Bronchial epithelial cell (primary cell): ENCODE data around the gene ZSWIM4. TPM values are rescaled to one million over a fixed set of nuclear protein-coding genes. Genes with fewer than 3 reads are reported as not detected.
"Not testable (repeated sequence)": the region's sequence is repeated elsewhere in the genome, so short reads cannot be mapped to it uniquely, and the experiment has no call there.

Experiments used
- DNase-seq: peaks from one replicate; pipeline ENCODE4 v3.0.0-alpha.2; 2010; ENCODE audit warnings: low read depth
- FAIRE-seq: peaks from 2 replicates; lab custom pipeline; 2011; peaks lifted over from hg19 to GRCh38; lab: Jason Lieb, UNC
- H3K27me3 ChIP-seq: 2 replicates; pipeline ENCODE4 v1.5.1; 2011; ENCODE audit warnings: low read length; ENCODE audit not compliant: control insufficient read depth, insufficient read depth
- H3K36me3 ChIP-seq: 2 replicates; pipeline ENCODE4 v1.5.1; 2011; ENCODE audit warnings: low read length; ENCODE audit not compliant: control insufficient read depth, insufficient read depth
- H3K4me3 ChIP-seq: 2 replicates; pipeline ENCODE4 v1.5.1; 2011; ENCODE audit warnings: mild to moderate bottlenecking, low read depth, low read length, control low read depth
- CTCF ChIP-seq: IDR thresholded peaks from 2 replicates; pipeline ENCODE4 v1.5.1; 2011; ENCODE audit warnings: mild to moderate bottlenecking, moderate library complexity, low read length, control low read depth, inconsistent platforms; ENCODE audit not compliant: insufficient read depth, severe bottlenecking
- total RNA-seq: library from RNA; depleted of rRNA; stranded (reverse); fragments of >200 nt; gene quantifications from 2 replicates; pipeline ENCODE4 v1.2.1, GENCODE V29; 2014

The ZSWIM4 gene
- total RNA-seq, 1 donor from 2014 or later = 3.2 TPM

- Histone ChIP-seq H3K36me3 (peaks cover 14% of the 10 kb centered on the region), H3K4me3 (no peak overlapping the region), H3K27me3 (no peaks in the 10 kb centered on the region)
- DNase-seq (no peak), FAIRE-seq (no peak)
- no peak for TF ChIP-seq CTCF
These were observed 25.1 kb upstream of the ZSWIM4 start for GRCh38 chr19:13770013-13770635.

GRCh38 chr19:13774217-13775191 lies 20.7 kb upstream of the ZSWIM4 start, which contains the start of gene C19orf53:
Gene C19orf53, plus strand, starts transcription at chr19:13774456. Its CDS starts 22 bp downstream, at chr19:13774478.
- DNase-seq (peak; percentile 88), FAIRE-seq (peak; percentile 43)
- Histone ChIP-seq H3K4me3 (peak within 1 kb of the TSS; percentile 88), H3K36me3 (peaks cover 10% of the 10 kb centered on the region), H3K27me3 (no peaks in the 10 kb centered on the region)
- TF ChIP-seq CTCF = no peak

GRCh38 chr19:13778398-13778797 lies 16.8 kb upstream of the ZSWIM4 start:
- DNase-seq (no peak), FAIRE-seq (no peak)
- TF ChIP-seq CTCF = no peak
- Histone ChIP-seq H3K27me3 (no peaks in the 10 kb centered on the region), H3K36me3 (peaks cover 8% of the 10 kb centered on the region), H3K4me3 (no peak overlapping the region)

GRCh38 chr19:13778847-13779246 lies 16.4 kb upstream of the ZSWIM4 start:
- FAIRE-seq = no peak

GRCh38 chr19:13779794-13780193 lies 15.4 kb upstream of the ZSWIM4 start:
- H3K36me3 ChIP-seq, H3K4me3 ChIP-seq, FAIRE-seq, DNase-seq, H3K27me3 ChIP-seq: not testable (repeated sequence)

More at GRCh38 chr19:13778847-13779246, 16.4 kb upstream of the ZSWIM4 start:
- Histone ChIP-seq H3K36me3 (peaks cover 8% of the 10 kb centered on the region), H3K27me3 (no peaks in the 10 kb centered on the region), H3K4me3 (no peak overlapping the region)
- no peak for TF ChIP-seq CTCF
- no peak for DNase-seq

- H3K4me3 ChIP-seq = no peak overlapping the region
- no peak for TF ChIP-seq CTCF
- DNase-seq = peak; percentile 72
- peaks cover 8% of the 10 kb centered on the region for H3K36me3 ChIP-seq
- FAIRE-seq = no peak
- H3K27me3 ChIP-seq = no peaks in the 10 kb centered on the region
These were observed 13.7 kb upstream of the ZSWIM4 start for GRCh38 chr19:13781547-13781946.
